Stimulated activated naive CD8-positive, alpha-beta T cell treated with anti-CD3 and anti-CD28 coated beads, Interleukin-15, amount 100 ng/mL, for 72 hours (primary cell): ENCODE data around the gene SLC23A3.
A peak's percentile ranks its signal among the peaks of the same experiment; 100 is the strongest.

Experiments
- ATAC-seq: fragments of 150-1000 bp; cut with Tn5 transposase; 2 replicates; pipeline ENCODE4 v1.10.0; 2021; ENCODE audit warnings: mild to moderate bottlenecking, moderate library complexity
- DNase-seq, 2 donors: peaks; one replicate each; pipeline ENCODE4 v3.0.0; 2021 to 2022
- H3K27ac Mint-ChIP-seq, 2 donors: one replicate each; pipeline ENCODE4 v1.8.0; 2022; ENCODE audit warnings: mild to moderate bottlenecking in 2 of 2, mixed read lengths in 2 of 2, moderate library complexity in 2 of 2
- H3K27me3 Mint-ChIP-seq: one replicate; pipeline ENCODE4 v1.8.0; 2022; ENCODE audit warnings: mixed read lengths
- H3K4me1 Mint-ChIP-seq: one replicate; pipeline ENCODE4 v1.8.0; 2022; ENCODE audit warnings: mild to moderate bottlenecking, mixed read lengths
- H3K4me3 Mint-ChIP-seq, 2 donors: one replicate each; pipeline ENCODE4 v1.8.0; 2022; ENCODE audit warnings: mild to moderate bottlenecking in 2 of 2, mixed read lengths in 2 of 2, moderate library complexity in 1 of 2
- H3K9me3 Mint-ChIP-seq, 2 donors: one replicate each; pipeline ENCODE4 v1.8.0; 2022; ENCODE audit warnings: mixed read lengths in 2 of 2

Gene SLC23A3

DNA sequence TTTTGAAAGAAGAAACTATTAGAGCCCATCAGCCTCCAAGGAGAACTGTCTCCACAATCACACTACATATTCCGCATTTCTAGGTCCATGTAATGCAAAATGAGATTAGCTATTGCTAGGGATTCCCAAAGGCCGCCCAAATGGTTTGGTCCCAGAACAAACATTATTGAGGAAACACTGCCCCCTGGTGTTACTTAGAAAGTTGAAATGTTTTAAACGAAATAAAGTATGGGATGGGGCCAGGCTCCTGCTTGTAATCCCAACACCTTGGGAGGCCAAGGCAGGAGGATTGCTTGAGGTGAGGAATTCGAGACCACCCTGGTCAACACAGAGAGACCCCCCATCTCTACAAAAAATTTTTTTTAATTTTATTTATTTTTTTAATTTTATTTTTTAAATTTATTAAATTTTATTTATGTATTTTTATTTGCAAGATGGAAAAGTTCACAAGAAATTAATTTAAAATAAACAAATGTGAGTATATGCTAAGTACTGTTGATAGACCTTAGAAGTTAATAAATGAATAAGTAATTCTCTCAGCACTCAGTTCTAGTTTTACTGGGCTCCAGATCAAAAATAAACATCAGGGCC lies 14.7 kb downstream of the SLC23A3 start:
- ATAC-seq, result peak; percentile 32

GRCh38 chr2:219149667-219150066 lies 20.2 kb downstream of the SLC23A3 start:
- Mint-ChIP-seq H3K27ac (no peak overlapping the region), H3K4me1 (no peaks in the 10 kb centered on the region), H3K27me3 (no peaks in the 10 kb centered on the region), H3K9me3 (no peaks in the 10 kb centered on the region), H3K4me3 (no peak overlapping the region)
- ATAC-seq (no peak), DNase-seq (no peak)

More for the DNA sequence above, 14.7 kb downstream of the SLC23A3 start:
- H3K9me3 Mint-ChIP-seq, result no peaks in the 10 kb centered on the region
- peak; percentile 27 to 36 for DNase-seq
- peaks cover 14% of the 10 kb centered on the region for H3K4me1 Mint-ChIP-seq
- no peak overlapping the region for H3K27ac Mint-ChIP-seq
- no peak overlapping the region for H3K4me3 Mint-ChIP-seq
- no peaks in the 10 kb centered on the region for H3K27me3 Mint-ChIP-seq

DNA sequence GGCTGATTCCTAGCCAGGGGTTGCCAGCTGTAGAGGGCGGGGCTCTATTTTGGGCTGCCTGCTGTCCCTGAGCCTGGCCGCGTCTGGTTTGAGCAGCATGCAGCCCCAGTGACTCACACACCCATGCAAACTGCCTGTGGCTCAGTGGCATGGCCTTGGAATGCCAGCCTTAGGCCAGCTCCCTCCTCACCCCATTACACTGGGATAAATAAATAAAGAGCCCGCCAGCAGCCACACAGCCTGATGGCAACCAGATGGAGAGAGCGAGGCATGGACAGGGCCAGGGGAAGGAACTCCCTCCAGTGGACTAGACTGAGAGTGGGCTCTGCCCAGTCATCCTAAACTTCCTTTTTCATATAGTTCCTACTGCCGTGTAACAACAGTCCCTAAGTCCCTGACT lies 27.5 kb downstream of the SLC23A3 start:
- H3K27me3 Mint-ChIP-seq, result no peaks in the 10 kb centered on the region
- DNase-seq (no peak), ATAC-seq (no peak)
- H3K27ac Mint-ChIP-seq, result peak overlapping the region in 1 of 2 donors; percentile 51
- no peak overlapping the region for H3K4me3 Mint-ChIP-seq
- no peaks in the 10 kb centered on the region for H3K9me3 Mint-ChIP-seq
- no peaks in the 10 kb centered on the region for H3K4me1 Mint-ChIP-seq

DNA sequence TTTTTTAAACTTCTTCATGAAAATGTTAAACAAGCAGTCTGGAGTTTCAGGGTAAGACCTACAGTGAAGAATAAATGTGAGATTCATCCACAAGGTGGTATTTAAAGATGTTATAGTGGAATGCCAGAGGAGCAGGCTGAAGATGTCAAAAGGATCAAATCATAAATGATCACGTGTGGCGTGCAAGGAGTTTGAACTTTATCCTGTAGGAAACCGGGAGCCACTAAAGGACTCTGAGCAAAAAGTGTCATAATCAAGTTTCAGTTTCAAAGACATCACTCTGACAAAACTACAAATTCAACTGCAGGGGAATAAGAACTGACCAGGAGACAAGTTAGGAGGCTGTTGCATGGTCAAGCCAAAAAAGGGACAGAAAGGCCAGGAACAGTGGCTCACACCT lies 29.1 kb downstream of the SLC23A3 start:
- Mint-ChIP-seq H3K9me3 (no peaks in the 10 kb centered on the region), H3K27me3 (no peaks in the 10 kb centered on the region), H3K4me3 (no peak overlapping the region), H3K27ac (peak overlapping the region in 1 of 2 donors; percentile 13), H3K4me1 (no peaks in the 10 kb centered on the region)
- DNase-seq (no peak), ATAC-seq (no peak)

GRCh38 chr2:219133976-219134375 lies 35.9 kb downstream of the SLC23A3 start:
- Mint-ChIP-seq H3K4me1 (peaks cover 12% of the 10 kb centered on the region), H3K9me3 (no peaks in the 10 kb centered on the region), H3K27me3 (no peaks in the 10 kb centered on the region), H3K4me3 (no peak overlapping the region), H3K27ac (no peak overlapping the region)
- ATAC-seq (no peak), DNase-seq (no peak)

GRCh38 chr2:219131744-219132143 lies 38.1 kb downstream of the SLC23A3 start:
- Mint-ChIP-seq H3K9me3 (no peaks in the 10 kb centered on the region), H3K4me3 (no peak overlapping the region), H3K4me1 (peaks cover 18% of the 10 kb centered on the region), H3K27me3 (no peaks in the 10 kb centered on the region), H3K27ac (no peak overlapping the region)
- ATAC-seq (no peak), DNase-seq (no peak)

- H3K27me3 Mint-ChIP-seq, result no peaks in the 10 kb centered on the region
- ATAC-seq (no peak), DNase-seq (no peak)
- H3K27ac Mint-ChIP-seq, result no peak overlapping the region
- no peak overlapping the region for H3K4me3 Mint-ChIP-seq
- H3K4me1 Mint-ChIP-seq, result peaks cover 18% of the 10 kb centered on the region
- H3K9me3 Mint-ChIP-seq, result no peaks in the 10 kb centered on the region
These were observed 38.5 kb downstream of the SLC23A3 start for GRCh38 chr2:219131327-219131726.

DNA sequence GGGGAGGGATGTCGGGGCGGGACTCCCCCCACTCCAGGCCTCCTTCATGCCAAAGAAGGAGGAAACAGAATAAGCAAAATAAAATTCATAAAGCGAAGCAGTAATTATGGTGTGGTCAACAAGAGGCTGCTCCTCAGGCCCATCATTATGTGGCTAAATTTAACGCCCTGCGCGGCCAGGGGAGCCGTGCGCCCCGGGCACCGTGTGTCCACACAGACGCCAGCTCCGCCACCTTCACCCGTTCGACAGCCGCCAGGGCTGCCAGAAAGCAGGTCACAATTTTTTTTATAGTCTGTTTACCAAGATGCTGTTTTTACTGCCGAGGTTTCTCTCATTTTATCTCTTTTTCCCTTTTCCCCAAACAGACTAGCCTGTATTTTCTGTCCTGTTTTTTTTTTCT lies 40.2 kb downstream of the SLC23A3 start:
- DNase-seq (no peak), ATAC-seq (no peak)
- H3K4me3 Mint-ChIP-seq, result no peak overlapping the region
- peaks cover 29% of the 10 kb centered on the region for H3K4me1 Mint-ChIP-seq
- no peaks in the 10 kb centered on the region for H3K9me3 Mint-ChIP-seq
- no peaks in the 10 kb centered on the region for H3K27me3 Mint-ChIP-seq
- H3K27ac Mint-ChIP-seq, result no peak overlapping the region

- Mint-ChIP-seq H3K27ac (no peak overlapping the region), H3K4me1 (peaks cover 31% of the 10 kb centered on the region), H3K27me3 (no peaks in the 10 kb centered on the region), H3K9me3 (no peaks in the 10 kb centered on the region), H3K4me3 (no peak overlapping the region)
- no peak for ATAC-seq
- DNase-seq, result no peak
These were observed 41.4 kb downstream of the SLC23A3 start for GRCh38 chr2:219128396-219128795.

GRCh38 chr2:219127037-219127635 lies 42.7 kb downstream of the SLC23A3 start:
- Mint-ChIP-seq H3K9me3 (no peaks in the 10 kb centered on the region), H3K4me1 (peaks cover 26% of the 10 kb centered on the region)

DNA sequence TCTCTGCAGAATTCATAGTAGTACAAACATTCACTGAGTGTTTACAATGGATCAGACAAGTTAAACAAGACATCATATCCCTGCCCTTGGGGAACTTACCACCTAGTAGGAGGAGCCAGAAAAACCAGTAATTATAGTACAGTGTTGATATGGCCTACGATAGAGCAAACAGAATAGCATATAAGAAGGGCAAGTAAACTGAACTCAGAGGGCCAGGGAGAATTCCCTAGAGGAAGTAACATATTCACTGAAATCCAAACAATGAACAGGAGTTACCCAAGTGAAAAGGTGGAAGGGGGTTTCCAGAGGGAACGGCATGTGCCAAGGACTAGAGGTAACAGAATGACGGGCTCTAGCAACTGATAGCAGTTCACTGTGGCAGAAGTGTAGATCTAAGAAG lies 43.3 kb downstream of the SLC23A3 start:
- DNase-seq (no peak), ATAC-seq (no peak)
- no peak overlapping the region for H3K27ac Mint-ChIP-seq
- H3K4me3 Mint-ChIP-seq, result no peak overlapping the region
- no peaks in the 10 kb centered on the region for H3K27me3 Mint-ChIP-seq
- peaks cover 26% of the 10 kb centered on the region for H3K4me1 Mint-ChIP-seq
- no peaks in the 10 kb centered on the region for H3K9me3 Mint-ChIP-seq

More at GRCh38 chr2:219127037-219127635, 42.7 kb downstream of the SLC23A3 start:
- H3K27ac Mint-ChIP-seq, result no peak overlapping the region
- ATAC-seq (no peak), DNase-seq (no peak)
- no peaks in the 10 kb centered on the region for H3K27me3 Mint-ChIP-seq
- H3K4me3 Mint-ChIP-seq, result no peak overlapping the region

GRCh38 chr2:219125886-219126270 lies 44.0 kb downstream of the SLC23A3 start:
- H3K9me3 Mint-ChIP-seq, result no peaks in the 10 kb centered on the region
- peaks cover 26% of the 10 kb centered on the region for H3K4me1 Mint-ChIP-seq
- no peak for DNase-seq
- ATAC-seq, result no peak
- H3K4me3 Mint-ChIP-seq, result no peak overlapping the region
- no peaks in the 10 kb centered on the region for H3K27me3 Mint-ChIP-seq
- no peak overlapping the region for H3K27ac Mint-ChIP-seq

DNA sequence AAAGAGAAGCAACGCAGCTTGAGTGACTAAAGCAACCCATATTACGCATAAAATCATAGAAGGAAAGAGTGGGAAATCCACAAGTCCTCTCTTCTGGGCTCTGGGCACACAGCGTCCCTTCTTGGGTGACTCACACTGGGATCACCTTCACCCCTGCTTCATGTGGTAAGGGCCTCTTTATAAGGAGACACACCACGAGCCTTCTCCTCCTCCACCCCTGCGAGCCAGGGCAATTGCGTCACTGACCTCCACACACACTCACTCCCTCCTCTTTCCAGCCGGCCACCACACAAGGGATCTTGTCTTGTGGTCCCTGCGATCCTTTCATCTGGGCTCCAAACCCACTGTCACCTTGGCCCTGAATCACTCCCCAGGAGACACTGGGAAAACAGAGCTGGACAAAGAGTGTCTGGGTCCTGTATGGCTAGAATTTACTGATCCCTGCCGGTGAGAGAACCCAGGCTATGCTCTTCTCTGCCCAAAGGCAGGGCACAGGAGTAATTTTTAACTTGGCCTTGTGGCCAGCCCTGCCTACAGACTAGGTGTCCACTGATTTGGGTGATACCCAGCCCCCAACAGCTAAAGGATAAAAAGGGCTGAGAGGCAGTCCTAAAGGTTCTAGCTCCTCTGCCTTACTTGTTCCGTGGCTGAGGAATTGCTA lies 44.5 kb downstream of the SLC23A3 start:
- Mint-ChIP-seq H3K4me1 (peaks cover 26% of the 10 kb centered on the region), H3K27ac (no peak overlapping the region), H3K9me3 (no peaks in the 10 kb centered on the region), H3K4me3 (no peak overlapping the region), H3K27me3 (no peaks in the 10 kb centered on the region)
- no peak for DNase-seq
- ATAC-seq, result peak; percentile 46

DNA sequence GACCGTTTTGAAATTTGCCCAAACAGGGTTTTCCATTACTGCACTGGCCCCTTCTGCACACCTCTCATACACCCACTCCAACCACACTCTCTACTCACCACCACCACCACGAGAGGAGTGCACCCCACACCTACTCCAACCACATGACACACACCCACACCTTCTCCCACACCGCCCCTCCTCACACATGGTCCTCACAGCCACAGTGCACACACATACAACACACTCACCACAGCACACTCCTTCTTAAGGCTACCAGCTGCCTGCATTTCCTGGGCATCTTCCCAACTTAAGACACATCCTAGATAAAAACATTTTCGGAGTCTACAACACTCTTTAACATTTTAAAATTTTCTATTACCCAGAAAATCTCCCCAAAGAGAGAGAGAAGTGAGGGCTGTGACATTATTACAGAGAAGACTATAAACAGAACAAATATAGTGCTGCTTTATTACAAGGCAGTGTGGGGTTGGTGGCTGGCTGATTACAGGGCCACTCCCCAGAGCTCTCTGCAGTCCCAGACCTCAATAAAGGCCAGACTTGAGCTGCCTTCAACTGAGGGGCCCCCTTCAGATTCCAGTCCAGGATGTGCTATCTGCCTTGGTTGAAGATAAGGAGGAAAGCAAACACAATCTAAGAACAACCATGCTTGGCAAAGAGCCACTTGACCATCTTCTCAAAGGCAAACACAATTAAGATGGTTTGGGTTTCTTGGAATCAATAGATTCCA lies 45.3 kb downstream of the SLC23A3 start:
- Mint-ChIP-seq H3K27ac (peak overlapping the region in 1 of 2 donors; percentile 16), H3K4me3 (no peak overlapping the region), H3K27me3 (no peaks in the 10 kb centered on the region), H3K9me3 (no peaks in the 10 kb centered on the region), H3K4me1 (peaks cover 26% of the 10 kb centered on the region)
- DNase-seq (no peak), ATAC-seq (peak; percentile 67)

DNA sequence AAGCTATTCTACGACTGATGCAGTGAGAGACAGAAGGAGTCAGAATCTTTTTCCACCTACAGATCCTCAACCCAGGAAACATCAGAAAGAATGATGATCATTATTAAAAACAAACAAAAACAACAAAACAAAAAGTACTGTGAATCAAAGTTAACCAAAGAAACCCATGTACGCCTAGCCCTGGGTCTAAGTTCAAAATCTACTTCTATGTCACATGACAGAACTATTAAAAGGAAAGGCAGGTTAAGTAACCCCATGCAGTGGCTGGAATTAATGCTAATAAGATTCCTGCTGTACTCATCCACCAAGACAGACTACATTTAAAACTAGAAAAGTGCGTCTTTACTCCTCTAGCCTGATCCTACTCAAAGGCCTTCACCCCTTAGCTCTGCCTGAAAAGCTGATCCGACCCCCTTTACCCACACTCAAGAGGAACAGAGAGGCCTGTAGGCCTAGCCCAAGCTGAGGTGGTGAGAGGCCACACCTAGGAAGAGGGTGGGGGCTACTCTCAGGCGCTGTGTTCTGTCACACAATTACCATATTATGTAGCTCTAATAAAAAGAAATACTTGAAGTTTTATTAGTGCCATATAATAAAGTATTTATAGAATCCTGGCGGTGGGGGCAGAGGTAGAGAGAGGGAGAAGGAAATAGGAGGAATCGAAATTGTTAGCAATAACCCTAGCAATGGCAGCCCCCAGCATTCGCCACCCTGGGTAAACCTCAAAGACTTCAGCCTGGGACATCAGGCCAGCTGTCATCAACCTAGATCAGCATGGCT lies 46.3 kb downstream of the SLC23A3 start:
- no peak overlapping the region for H3K27ac Mint-ChIP-seq
- no peak overlapping the region for H3K4me3 Mint-ChIP-seq
- DNase-seq (no peak), ATAC-seq (no peak)
- no peaks in the 10 kb centered on the region for H3K9me3 Mint-ChIP-seq
- no peaks in the 10 kb centered on the region for H3K27me3 Mint-ChIP-seq
- peaks cover 22% of the 10 kb centered on the region for H3K4me1 Mint-ChIP-seq
